ENCODE results near the gene ADAMTS13.

Gene ADAMTS13

GRCh38 chr9:133472277-133472645 lies 50.1 kb downstream of the ADAMTS13 start:
- Histone ChIP-seq H3K36me3 (ENCODE audit: control insufficient read depth, insufficient read depth, low read length) (peaks cover 61% of the 10 kb centered on the region), H3K27ac (ENCODE audit: low read depth, low read length, severe bottlenecking) (no peak overlapping the region), H3K9me3 (ENCODE audit: control insufficient read depth, low read length) (no peaks in the 10 kb centered on the region), H3K4me1 (ENCODE audit: control insufficient read depth, insufficient read depth, low read length, poor library complexity, severe bottlenecking) (peaks cover 8% of the 10 kb centered on the region), H3K4me3 (ENCODE audit: extremely low read depth, insufficient read depth, low read length, poor library complexity, severe bottlenecking) (no peak overlapping the region)
- 88 to 94% methylated on average over 6 to 9 of the region's 11 CpGs for WGBS, 2 experiments (ENCODE audit: insufficient coverage in 2 of 2)

GRCh38 chr9:133472753-133473378 lies 50.7 kb downstream of the ADAMTS13 start:
- H3K4me3 ChIP-seq (ENCODE audit: extremely low read depth, insufficient read depth, low read length, poor library complexity, severe bottlenecking) = no peak overlapping the region
- no peaks in the 10 kb centered on the region for H3K9me3 ChIP-seq (ENCODE audit: control insufficient read depth, low read length)
- peaks cover 65% of the 10 kb centered on the region for H3K36me3 ChIP-seq (ENCODE audit: control insufficient read depth, insufficient read depth, low read length)
- H3K27ac ChIP-seq (ENCODE audit: low read depth, low read length, severe bottlenecking) = no peak overlapping the region
- peaks cover 14% of the 10 kb centered on the region for H3K4me1 ChIP-seq (ENCODE audit: control insufficient read depth, insufficient read depth, low read length, poor library complexity, severe bottlenecking)
- WGBS, 2 experiments (ENCODE audit: insufficient coverage in 2 of 2) = 95 to 98% methylated on average over 17 to 18 of the region's 19 CpGs

GRCh38 chr9:133473743-133474142 lies 51.6 kb downstream of the ADAMTS13 start:
- Histone ChIP-seq H3K4me1 (ENCODE audit: control insufficient read depth, insufficient read depth, low read length, poor library complexity, severe bottlenecking) (peaks cover 18% of the 10 kb centered on the region), H3K36me3 (ENCODE audit: control insufficient read depth, insufficient read depth, low read length) (peaks cover 65% of the 10 kb centered on the region), H3K9me3 (ENCODE audit: control insufficient read depth, low read length) (no peaks in the 10 kb centered on the region), H3K27ac (ENCODE audit: low read depth, low read length, severe bottlenecking) (no peak overlapping the region), H3K4me3 (ENCODE audit: extremely low read depth, insufficient read depth, low read length, poor library complexity, severe bottlenecking) (no peak overlapping the region)
- WGBS, 2 experiments (ENCODE audit: insufficient coverage in 2 of 2) = 94 to 96% methylated on average over 20 of the region's 20 CpGs

- H3K27ac ChIP-seq (ENCODE audit: low read depth, low read length, severe bottlenecking) = no peak overlapping the region
- peaks cover 65% of the 10 kb centered on the region for H3K36me3 ChIP-seq (ENCODE audit: control insufficient read depth, insufficient read depth, low read length)
- WGBS, 2 experiments (ENCODE audit: insufficient coverage in 2 of 2) = 95 to 96% methylated on average over 3 of the region's 5 CpGs
- peaks cover 18% of the 10 kb centered on the region for H3K4me1 ChIP-seq (ENCODE audit: control insufficient read depth, insufficient read depth, low read length, poor library complexity, severe bottlenecking)
- no peaks in the 10 kb centered on the region for H3K9me3 ChIP-seq (ENCODE audit: control insufficient read depth, low read length)
- no peak overlapping the region for H3K4me3 ChIP-seq (ENCODE audit: extremely low read depth, insufficient read depth, low read length, poor library complexity, severe bottlenecking)
Measured at GRCh38 chr9:133474215-133474614, 52.0 kb downstream of the ADAMTS13 start.

GRCh38 chr9:133474853-133475252 lies 52.7 kb downstream of the ADAMTS13 start:
- H3K4me1 ChIP-seq (ENCODE audit: control insufficient read depth, insufficient read depth, low read length, poor library complexity, severe bottlenecking) = peaks cover 18% of the 10 kb centered on the region
- 93 to 95% methylated on average over 18 to 20 of the region's 20 CpGs for WGBS, 2 experiments (ENCODE audit: insufficient coverage in 2 of 2)
- H3K4me3 ChIP-seq (ENCODE audit: extremely low read depth, insufficient read depth, low read length, poor library complexity, severe bottlenecking) = no peak overlapping the region
- H3K27ac ChIP-seq (ENCODE audit: low read depth, low read length, severe bottlenecking) = no peak overlapping the region
- H3K9me3 ChIP-seq (ENCODE audit: control insufficient read depth, low read length) = no peaks in the 10 kb centered on the region
- peaks cover 65% of the 10 kb centered on the region for H3K36me3 ChIP-seq (ENCODE audit: control insufficient read depth, insufficient read depth, low read length)

- Histone ChIP-seq H3K9me3 (ENCODE audit: control insufficient read depth, low read length) (no peaks in the 10 kb centered on the region), H3K4me3 (ENCODE audit: extremely low read depth, insufficient read depth, low read length, poor library complexity, severe bottlenecking) (no peak overlapping the region), H3K27ac (ENCODE audit: low read depth, low read length, severe bottlenecking) (no peak overlapping the region), H3K36me3 (ENCODE audit: control insufficient read depth, insufficient read depth, low read length) (peaks cover 65% of the 10 kb centered on the region), H3K4me1 (ENCODE audit: control insufficient read depth, insufficient read depth, low read length, poor library complexity, severe bottlenecking) (peaks cover 18% of the 10 kb centered on the region)
- 96 to 97% methylated on average over 26 of the region's 27 CpGs for WGBS, 2 experiments (ENCODE audit: insufficient coverage in 2 of 2)
Measured at GRCh38 chr9:133475292-133476012, 53.3 kb downstream of the ADAMTS13 start.

- 95 to 98% methylated on average over 21 to 23 of the region's 27 CpGs for WGBS, 2 experiments (ENCODE audit: insufficient coverage in 2 of 2)
- Histone ChIP-seq H3K27ac (ENCODE audit: low read depth, low read length, severe bottlenecking) (no peak overlapping the region), H3K9me3 (ENCODE audit: control insufficient read depth, low read length) (no peaks in the 10 kb centered on the region), H3K4me3 (ENCODE audit: extremely low read depth, insufficient read depth, low read length, poor library complexity, severe bottlenecking) (peak overlapping the region; percentile 5), H3K4me1 (ENCODE audit: control insufficient read depth, insufficient read depth, low read length, poor library complexity, severe bottlenecking) (peaks cover 18% of the 10 kb centered on the region), H3K36me3 (ENCODE audit: control insufficient read depth, insufficient read depth, low read length) (peaks cover 62% of the 10 kb centered on the region)
Measured at GRCh38 chr9:133476036-133476931, 54.1 kb downstream of the ADAMTS13 start.

- no peak overlapping the region for H3K27ac ChIP-seq (ENCODE audit: low read depth, low read length, severe bottlenecking)
- peak overlapping the region; percentile 87 for H3K4me3 ChIP-seq (ENCODE audit: extremely low read depth, insufficient read depth, low read length, poor library complexity, severe bottlenecking)
- WGBS, 2 experiments (ENCODE audit: insufficient coverage in 2 of 2) = 92 to 98% methylated on average over 21 of the region's 21 CpGs
- peaks cover 56% of the 10 kb centered on the region for H3K36me3 ChIP-seq (ENCODE audit: control insufficient read depth, insufficient read depth, low read length)
- no peaks in the 10 kb centered on the region for H3K9me3 ChIP-seq (ENCODE audit: control insufficient read depth, low read length)
- peaks cover 18% of the 10 kb centered on the region for H3K4me1 ChIP-seq (ENCODE audit: control insufficient read depth, insufficient read depth, low read length, poor library complexity, severe bottlenecking)
Measured at GRCh38 chr9:133476941-133477340, 54.8 kb downstream of the ADAMTS13 start.

- WGBS, 2 experiments (ENCODE audit: insufficient coverage in 2 of 2) = 74 to 82% methylated on average over 3 of the region's 4 CpGs
- Histone ChIP-seq H3K36me3 (ENCODE audit: control insufficient read depth, insufficient read depth, low read length) (peaks cover 51% of the 10 kb centered on the region), H3K9me3 (ENCODE audit: control insufficient read depth, low read length) (no peaks in the 10 kb centered on the region), H3K27ac (ENCODE audit: low read depth, low read length, severe bottlenecking) (no peak overlapping the region), H3K4me3 (ENCODE audit: extremely low read depth, insufficient read depth, low read length, poor library complexity, severe bottlenecking) (peak overlapping the region; percentile 87), H3K4me1 (ENCODE audit: control insufficient read depth, insufficient read depth, low read length, poor library complexity, severe bottlenecking) (peaks cover 18% of the 10 kb centered on the region)
Measured at GRCh38 chr9:133477461-133477860, 55.3 kb downstream of the ADAMTS13 start.

GRCh38 chr9:133477992-133478850 lies 56.1 kb downstream of the ADAMTS13 start:
- Histone ChIP-seq H3K27ac (ENCODE audit: low read depth, low read length, severe bottlenecking) (peak overlapping the region; percentile 45), H3K9me3 (ENCODE audit: control insufficient read depth, low read length) (no peaks in the 10 kb centered on the region), H3K4me1 (ENCODE audit: control insufficient read depth, insufficient read depth, low read length, poor library complexity, severe bottlenecking) (peaks cover 15% of the 10 kb centered on the region), H3K36me3 (ENCODE audit: control insufficient read depth, insufficient read depth, low read length) (peaks cover 44% of the 10 kb centered on the region), H3K4me3 (ENCODE audit: extremely low read depth, insufficient read depth, low read length, poor library complexity, severe bottlenecking) (peak overlapping the region; percentile 87)
- WGBS, 2 experiments (ENCODE audit: insufficient coverage in 2 of 2) = 29 to 32% methylated on average over 14 to 16 of the region's 17 CpGs

Data from mesodermal cell (in vitro differentiated cells).